Stimulated activated CD8-positive, alpha-beta memory T cell treated with anti-CD3 and anti-CD28 coated beads, Interleukin-2, amount 100 ng/mL, for 1 hour (primary cell): ENCODE results near the gene JAK3.

Experiments
- DNase-seq, 2 donors: peaks; one replicate each; pipeline ENCODE4 v3.0.0-alpha.2; 2020; ENCODE audit warnings: low read depth in 2 of 2

The JAK3 gene

DNA sequence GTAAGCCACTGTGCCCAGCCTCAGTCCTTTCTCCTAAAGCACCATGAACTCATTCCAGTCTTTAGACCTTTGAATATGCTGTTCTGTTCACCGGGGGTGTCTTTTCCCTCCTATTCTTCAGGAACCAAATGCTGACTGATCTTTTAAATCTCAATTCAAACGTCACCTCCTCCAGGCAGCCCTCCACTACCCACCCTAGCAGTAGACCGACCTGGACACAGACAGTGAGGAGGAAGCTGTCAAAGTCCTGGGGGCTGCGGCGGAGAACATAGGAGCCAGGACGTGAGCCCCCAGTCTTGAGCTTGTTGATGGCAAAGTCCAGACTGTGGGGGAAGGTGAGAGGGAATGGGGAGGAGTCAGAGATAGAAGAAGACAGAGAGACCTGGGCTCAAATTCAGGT lies 7.8 kb downstream of the JAK3 start:
- no peak for DNase-seq

DNA sequence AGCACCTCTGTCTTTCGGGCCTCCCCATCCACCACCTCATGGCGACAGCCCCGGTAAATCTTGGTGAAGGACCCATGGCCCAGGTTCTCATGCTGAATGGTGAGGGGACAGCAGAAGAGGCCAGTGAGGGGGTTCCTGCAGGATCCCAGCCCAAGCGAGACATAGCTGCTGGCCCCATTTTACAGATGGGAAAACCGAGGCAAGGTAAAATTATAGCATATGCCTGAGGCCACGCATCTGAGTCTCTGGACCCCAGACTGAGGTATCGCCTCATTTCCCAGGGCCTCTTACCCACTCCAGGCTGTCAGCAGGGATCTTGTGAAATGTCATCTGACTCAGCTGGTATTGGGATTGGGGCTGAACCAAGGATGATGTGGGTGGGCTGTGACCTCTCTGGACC lies 9.8 kb downstream of the JAK3 start:
- DNase-seq: no peak

- DNase-seq: no peak
Observed at GRCh38 chr19:17836530-17836929, 11.3 kb downstream of the JAK3 start.

GRCh38 chr19:17835182-17836006 lies 12.4 kb downstream of the JAK3 start:
- no peak for DNase-seq

- DNase-seq: no peak
Observed at GRCh38 chr19:17834350-17835181, 13.2 kb downstream of the JAK3 start.

DNA sequence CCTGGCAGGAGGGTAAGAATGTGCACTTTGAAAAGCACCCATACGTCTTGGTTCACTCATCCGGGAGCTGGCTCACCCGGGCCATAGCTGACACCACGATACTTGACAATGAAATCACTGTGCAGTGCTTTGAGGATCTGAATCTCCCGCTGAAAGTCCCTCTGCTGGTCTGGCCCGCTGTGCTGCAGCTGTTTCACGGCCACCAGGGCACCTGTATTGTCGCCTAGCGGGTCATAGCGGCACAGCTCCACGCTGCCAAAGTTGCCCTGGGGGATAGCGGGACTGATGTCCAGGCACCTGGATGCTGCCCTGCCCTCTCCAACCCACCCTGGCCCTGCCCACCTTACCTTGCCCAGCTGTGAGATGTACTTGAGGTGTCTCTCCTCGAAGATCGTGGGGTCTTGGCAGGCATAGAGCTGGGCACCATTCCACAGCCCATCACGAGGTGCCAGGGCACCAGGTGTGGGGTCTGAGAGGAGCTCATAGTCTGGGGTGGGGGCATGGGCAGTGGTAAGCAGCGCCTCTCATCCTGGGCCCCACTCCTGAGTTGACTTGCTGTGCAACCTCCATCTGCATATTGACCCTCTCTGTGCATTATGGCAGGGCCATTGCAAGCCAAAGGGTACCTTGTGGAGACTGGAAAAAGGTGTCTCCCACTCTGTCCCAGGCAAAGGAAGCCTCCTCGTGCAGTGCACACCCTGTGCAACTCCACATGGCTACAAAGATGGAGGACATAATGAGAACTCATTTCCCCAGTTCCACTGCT lies 15.2 kb downstream of the JAK3 start:
- no peak for DNase-seq

GRCh38 chr19:17831419-17831888 lies 16.3 kb downstream of the JAK3 start:
- no peak for DNase-seq

DNA sequence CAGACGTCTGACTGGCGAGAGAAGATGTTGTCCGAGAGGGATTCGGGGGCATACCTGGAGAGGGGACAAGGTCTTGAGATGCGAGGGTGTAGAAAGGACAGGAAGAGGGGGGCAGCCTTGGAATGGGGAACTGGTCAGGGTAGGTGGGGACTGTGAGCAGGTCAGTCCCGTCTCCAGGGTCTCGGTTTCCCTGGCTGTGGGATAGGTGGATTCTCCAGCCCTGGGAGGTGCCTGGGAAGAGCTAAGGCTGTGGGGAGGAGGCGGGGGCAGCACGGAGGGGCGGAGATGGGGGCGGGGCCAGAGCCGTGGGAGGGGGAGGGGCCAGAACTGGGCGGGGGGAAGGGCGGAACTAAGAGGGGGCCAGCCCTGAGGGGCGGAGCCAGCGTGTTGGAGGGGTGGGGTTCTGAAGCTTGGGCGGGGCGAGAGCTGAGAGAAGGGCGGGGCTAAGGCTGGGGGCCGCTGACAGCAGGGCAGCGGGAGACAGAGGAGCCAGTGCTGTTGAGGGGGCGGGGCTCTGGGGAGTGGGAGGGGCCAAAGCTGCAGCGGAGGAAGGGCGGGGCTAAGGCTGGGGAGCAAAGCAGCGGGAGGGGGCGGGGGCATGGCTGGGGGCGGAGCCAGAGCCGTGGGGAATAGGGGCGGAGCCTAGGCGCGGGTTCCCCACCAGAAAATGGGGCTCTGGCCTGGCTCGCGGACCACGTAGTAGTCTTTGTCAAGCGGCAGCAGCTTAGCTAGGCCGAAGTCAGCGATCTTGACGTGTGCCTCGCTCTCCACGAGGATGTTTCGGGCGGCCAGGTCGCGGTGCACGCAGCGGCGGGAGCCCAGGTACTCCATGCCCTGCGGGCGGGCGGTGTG lies 17.0 kb downstream of the JAK3 start:
- peak in 1 of 2 donors; percentile 26 for DNase-seq

DNA sequence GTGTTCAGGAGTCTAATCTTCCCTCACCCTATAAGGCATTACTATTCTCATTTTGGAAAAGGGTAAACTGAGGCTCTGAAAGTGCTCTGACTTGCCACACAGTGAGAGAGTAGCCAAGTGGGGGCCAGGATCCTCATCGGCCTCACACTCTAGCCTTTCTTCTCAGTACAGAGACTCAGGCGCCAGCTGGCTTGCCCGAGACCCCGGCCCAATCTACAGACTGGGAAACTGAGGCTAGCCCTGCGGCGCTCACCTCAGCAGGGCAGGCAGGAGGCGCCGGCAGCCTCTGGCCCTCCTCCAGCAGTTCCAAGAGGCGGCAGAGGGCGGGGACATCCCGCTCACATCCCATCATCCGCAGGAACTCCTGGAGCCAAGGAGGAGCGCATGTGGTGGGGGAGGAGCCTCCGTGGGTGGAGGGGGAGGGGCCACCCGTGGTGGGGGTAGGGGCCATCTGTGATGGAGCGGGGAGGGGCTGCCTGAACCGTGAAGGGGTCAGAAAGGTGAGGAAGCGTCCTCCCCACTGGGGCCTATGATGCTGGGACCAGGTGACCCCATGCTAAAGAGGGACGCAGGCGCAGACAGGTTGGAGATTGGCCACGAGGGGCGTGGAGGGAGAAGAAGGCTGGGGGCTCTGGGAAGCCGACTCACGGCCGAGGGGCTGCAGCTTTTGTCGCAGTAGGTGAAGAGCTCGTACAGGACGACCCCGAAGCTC lies 17.8 kb downstream of the JAK3 start:
- DNase-seq: no peak

DNA sequence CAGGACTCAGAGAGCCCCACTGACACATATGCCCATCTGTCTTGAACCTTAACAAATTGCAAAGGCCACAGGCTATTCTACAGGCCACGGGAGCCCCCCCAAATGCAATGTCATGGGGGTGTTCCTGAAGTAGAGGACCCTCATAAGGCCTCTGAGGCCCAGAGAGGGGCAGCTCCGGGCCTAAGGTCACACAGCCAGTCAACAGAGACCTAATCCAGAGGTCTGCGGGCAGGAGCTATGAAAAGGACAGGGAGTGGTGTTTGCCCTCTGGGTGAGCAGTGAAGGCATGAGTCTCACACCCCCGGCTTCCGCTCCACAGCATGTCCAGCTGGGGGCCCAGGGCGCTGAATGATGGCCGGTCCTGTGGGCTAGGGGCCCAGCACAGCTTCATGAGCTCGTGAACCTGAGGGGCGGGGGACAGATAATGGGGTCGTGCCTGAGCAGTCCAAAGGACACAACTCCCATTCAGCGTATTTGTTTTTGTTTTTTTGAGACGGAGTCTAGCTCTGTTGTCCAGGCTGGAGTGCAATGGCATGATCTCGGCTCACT lies 21.2 kb downstream of the JAK3 start:
- no peak for DNase-seq

GRCh38 chr19:17824339-17824738 lies 23.4 kb downstream of the JAK3 start:
- no peak for DNase-seq

- no peak for DNase-seq
Observed at GRCh38 chr19:17821190-17821589, 26.6 kb downstream of the JAK3 start, which contains the start of gene INSL3. Gene INSL3, minus strand, starts transcription at chr19:17821519. Its CDS starts 13 bp downstream, at chr19:17821506.

GRCh38 chr19:17817668-17818363 lies 30.0 kb downstream of the JAK3 start:
- no peak for DNase-seq

- DNase-seq: no peak
Observed at GRCh38 chr19:17812099-17812498, 35.7 kb downstream of the JAK3 start.

DNA sequence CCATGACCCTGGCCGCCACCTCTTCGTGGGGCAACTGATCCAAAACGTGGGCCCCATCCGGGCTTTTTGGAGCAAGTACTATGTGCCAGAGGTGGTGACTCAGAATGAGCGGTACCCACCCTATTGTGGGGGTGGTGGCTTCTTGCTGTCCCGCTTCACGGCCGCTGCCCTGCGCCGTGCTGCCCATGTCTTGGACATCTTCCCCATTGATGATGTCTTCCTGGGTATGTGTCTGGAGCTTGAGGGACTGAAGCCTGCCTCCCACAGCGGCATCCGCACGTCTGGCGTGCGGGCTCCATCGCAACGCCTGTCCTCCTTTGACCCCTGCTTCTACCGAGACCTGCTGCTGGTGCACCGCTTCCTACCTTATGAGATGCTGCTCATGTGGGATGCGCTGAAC lies 36.1 kb downstream of the JAK3 start:
- DNase-seq: no peak

DNA sequence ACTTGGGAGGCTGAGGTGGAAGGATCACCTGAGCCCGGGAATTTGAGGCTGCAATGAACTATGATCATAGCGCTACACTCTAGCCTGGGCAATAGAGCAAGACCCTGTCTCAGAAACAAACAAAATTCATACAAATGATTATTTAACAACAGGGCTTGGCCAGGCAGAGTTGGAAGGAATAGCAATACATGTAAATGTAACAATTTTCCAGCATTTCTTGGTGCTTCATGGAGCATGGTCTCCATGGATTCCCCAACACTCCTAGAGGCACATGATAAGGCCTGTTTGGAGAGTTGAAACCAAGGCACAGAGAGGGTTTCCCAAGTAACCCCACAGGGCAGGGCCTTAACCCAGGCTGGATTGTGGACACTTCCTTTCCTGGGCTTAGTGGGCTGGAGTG lies 36.7 kb downstream of the JAK3 start:
- no peak for DNase-seq

DNA sequence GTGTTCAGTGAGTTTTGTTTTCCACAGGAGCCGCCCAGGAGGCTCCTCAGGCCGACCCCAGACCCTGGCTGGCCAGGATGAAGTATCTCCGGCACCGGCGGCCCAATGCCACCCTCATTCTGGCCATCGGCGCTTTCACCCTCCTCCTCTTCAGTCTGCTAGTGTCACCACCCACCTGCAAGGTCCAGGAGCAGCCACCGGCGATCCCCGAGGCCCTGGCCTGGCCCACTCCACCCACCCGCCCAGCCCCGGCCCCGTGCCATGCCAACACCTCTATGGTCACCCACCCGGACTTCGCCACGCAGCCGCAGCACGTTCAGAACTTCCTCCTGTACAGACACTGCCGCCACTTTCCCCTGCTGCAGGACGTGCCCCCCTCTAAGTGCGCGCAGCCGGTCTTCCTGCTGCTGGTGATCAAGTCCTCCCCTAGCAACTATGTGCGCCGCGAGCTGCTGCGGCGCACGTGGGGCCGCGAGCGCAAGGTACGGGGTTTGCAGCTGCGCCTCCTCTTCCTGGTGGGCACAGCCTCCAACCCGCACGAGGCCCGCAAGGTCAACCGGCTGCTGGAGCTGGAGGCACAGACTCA lies 40.0 kb downstream of the JAK3 start:
- no peak for DNase-seq

DNA sequence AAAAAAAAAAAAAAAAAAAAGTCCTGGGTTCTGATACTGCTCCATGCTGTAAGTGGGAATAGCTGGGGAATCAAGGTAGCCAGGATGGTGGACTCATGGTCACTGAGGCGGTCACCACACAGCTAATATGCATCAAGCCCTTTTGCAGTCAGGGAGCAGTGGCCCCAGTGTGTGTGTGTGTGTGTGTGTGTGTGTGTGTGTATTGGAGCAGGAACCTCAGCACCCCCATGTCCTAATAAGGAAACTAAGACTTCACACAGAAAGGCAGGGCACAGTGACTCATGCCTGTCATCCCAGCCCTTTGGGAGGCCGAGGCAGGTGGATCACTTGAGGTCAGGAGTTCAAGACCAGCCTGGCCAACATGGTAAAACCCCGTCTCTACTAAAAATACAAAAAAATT lies 40.8 kb downstream of the JAK3 start:
- no peak for DNase-seq

DNA sequence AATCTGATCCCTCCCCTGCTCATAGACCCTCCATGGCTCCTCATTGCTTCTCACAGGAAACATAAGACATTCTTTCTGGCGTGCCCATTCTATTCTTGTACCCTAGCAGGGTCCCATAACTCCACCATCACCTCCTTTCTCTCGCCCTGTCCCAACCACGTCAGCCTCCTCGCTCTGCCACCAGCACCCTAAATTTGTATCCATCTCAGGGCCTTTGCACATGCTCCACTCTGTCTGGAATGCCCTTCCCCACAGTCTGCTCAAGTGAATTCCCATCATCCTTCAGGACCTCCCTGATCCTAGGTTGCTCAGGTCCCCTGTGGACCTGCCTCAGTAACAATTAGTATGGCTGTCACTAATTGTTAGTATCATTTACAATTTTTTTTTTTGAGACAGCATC lies 42.4 kb downstream of the JAK3 start:
- no peak for DNase-seq
